Upper lobe of right lung (tissue), 1 donor: ENCODE data around the gene TAL1. TPM values are rescaled to one million over a fixed set of nuclear protein-coding genes. Genes with fewer than 3 reads are reported as not detected.
"Not testable (repeated sequence)": the region's sequence is repeated elsewhere in the genome, so short reads cannot be mapped to it uniquely, and the experiment has no call there.

Experiments used
- ATAC-seq: fragments of 200-7000 bp; cut with Tn5 transposase; one replicate; pipeline ENCODE4 v1.9.1; 2020; ENCODE audit warnings: mild to moderate bottlenecking, moderate library complexity
- DNase-seq: peaks from one replicate; pipeline ENCODE4 v3.0.0-alpha.2; 2020
- H3K27ac ChIP-seq: fragments of 200-600 bp; one replicate; pipeline ENCODE4 v1.8.0; 2022
- H3K27me3 ChIP-seq: fragments of 200-600 bp; one replicate; pipeline ENCODE4 v1.8.0; 2022; ENCODE audit warnings: mild to moderate bottlenecking
- H3K36me3 ChIP-seq: fragments of 200-600 bp; one replicate; pipeline ENCODE4 v1.8.0; 2022
- H3K4me1 ChIP-seq: fragments of 200-600 bp; one replicate; pipeline ENCODE4 v1.8.0; 2022
- H3K4me3 ChIP-seq: fragments of 200-600 bp; one replicate; pipeline ENCODE4 v1.8.0; 2022; ENCODE audit warnings: mild to moderate bottlenecking
- H3K9me3 ChIP-seq: fragments of 200-600 bp; one replicate; pipeline ENCODE4 v1.8.0; 2022
- intact Hi-C: fragments of 100-400 bp; cut with DNase I; formaldehyde crosslinking; loops from one replicate; pipeline ENCODE4 v1.11.0; 2022
- total RNA-seq: library from RNA; stranded (reverse); fragmentation: NEBNext Ultra II Directional; extraction: Animal tissue kit (Norgen Biotek cat#: 25700); gene quantifications from one replicate; pipeline ENCODE4 v1.2.1, GENCODE V29; 2021
- TF ChIP-seq, protein P1 (sequence below): fragments of 200-600 bp; IDR thresholded peaks from one replicate; pipeline ENCODE4 v1.8.0; 2022; ENCODE audit warnings: antibody characterized with exemption
- donor health status: DM: no; HTN: yes; CAD: no; lungs with severe emphysema.

The TAL1 gene
- total RNA-seq, 1 donor from 2014 or later = 18.3 TPM

DNA sequence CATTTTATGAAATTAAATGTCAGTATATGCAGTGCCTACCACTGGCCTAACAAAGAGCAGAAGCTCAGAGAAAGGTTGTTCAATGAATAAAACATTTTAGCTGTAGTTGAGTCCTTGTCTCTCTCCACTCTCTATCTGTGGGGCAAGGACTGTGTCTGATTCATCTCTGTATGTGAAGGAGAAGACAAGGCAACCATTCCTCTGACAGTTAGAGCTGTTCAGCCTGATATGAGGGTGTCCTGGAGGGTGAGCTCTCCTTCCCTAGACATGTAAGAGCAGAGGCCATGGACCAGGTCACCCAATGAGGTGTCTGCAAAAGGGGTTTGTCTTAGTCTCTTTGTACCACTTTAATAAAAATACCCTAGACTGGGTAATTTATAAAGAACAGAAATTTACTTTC is 37.7 kb downstream of the TAL1 start:
- Histone ChIP-seq H3K27me3 (no peaks in the 10 kb centered on the region), H3K27ac (no peak overlapping the region), H3K4me3 (no peak overlapping the region), H3K4me1 (peaks cover 35% of the 10 kb centered on the region), H3K36me3 (no peaks in the 10 kb centered on the region), H3K9me3 (no peaks in the 10 kb centered on the region)
- intact Hi-C loops = loop anchor here (10.0 kb wide), 1 partner anchor 70 kb away; no protein-coding TSS in a partner anchor
- ATAC-seq (no peak), DNase-seq (no peak)
- TF ChIP-seq, protein P1, sequence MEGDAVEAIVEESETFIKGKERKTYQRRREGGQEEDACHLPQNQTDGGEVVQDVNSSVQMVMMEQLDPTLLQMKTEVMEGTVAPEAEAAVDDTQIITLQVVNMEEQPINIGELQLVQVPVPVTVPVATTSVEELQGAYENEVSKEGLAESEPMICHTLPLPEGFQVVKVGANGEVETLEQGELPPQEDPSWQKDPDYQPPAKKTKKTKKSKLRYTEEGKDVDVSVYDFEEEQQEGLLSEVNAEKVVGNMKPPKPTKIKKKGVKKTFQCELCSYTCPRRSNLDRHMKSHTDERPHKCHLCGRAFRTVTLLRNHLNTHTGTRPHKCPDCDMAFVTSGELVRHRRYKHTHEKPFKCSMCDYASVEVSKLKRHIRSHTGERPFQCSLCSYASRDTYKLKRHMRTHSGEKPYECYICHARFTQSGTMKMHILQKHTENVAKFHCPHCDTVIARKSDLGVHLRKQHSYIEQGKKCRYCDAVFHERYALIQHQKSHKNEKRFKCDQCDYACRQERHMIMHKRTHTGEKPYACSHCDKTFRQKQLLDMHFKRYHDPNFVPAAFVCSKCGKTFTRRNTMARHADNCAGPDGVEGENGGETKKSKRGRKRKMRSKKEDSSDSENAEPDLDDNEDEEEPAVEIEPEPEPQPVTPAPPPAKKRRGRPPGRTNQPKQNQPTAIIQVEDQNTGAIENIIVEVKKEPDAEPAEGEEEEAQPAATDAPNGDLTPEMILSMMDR = no peak

DNA sequence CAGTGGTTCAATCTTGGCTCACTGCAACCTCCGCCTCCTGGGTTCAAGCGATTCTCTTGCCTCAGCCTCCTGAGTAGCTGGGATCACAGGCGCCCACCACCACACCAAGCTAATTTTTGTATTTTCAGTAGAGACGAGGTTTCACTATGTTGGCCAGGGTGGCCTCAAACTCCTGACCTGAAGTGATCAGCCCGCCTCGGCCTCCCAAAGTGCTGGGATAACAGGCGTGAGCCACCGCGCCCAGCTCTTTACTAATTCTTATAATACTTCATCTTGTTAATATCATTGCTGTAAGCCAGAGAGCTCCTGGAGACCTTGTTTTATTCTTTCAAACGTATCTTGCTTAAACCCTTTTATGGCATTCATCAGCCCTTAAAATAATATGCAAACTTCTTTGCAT is 38.5 kb downstream of the TAL1 start:
- not testable (repeated sequence) for H3K9me3 ChIP-seq, DNase-seq, ATAC-seq, H3K27me3 ChIP-seq, H3K4me3 ChIP-seq, H3K27ac ChIP-seq, H3K36me3 ChIP-seq
- peaks cover 35% of the 10 kb centered on the region for H3K4me1 ChIP-seq
- intact Hi-C loops = loop anchor here (10.0 kb wide), 1 partner anchor 71 kb away; no protein-coding TSS in a partner anchor

DNA sequence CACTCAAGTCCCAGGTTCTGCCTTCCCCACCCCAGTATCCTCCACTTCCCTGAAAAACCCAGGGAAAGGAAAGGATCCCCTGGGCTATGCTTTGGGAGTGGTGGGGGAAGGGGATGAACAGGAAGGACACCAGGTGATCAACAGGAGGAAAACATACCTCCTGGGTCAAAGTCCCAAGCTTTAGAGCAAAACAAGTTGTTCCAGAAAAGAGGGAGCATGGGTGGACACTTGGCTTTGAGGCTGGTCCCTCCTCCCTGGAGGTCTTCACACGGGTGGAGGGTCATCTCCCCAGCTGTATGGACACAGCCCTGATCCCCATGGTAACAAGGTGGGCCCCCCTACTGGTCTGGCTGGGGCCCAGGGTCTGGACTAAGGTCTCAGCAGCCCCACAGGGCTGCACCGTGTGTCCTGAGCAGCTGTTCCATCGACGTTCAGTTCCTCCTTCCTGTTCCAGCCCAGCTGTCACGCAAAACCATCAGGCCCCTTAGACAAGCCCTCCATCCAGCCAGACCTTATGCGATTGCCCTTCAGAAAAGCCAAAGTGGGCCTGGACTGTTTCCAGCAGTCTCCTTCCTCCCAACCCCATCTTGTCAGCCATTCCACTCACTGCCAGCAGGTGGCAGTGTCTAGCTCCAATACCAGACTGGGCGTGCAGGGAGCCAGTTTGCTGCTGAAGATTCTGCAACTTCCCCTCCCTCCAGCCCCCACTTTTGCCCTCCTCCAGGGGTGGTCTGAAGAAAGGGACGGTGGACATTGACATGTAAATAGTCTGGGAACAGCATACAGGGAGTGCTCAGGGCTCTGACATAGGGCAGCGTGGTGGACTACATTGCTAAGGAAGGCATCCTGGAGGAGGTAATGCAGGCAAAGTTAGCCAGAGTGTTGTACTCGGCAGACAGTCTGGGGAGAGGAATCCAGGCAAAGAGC is 39.3 kb downstream of the TAL1 start:
- peaks cover 35% of the 10 kb centered on the region for H3K4me1 ChIP-seq
- H3K4me3 ChIP-seq = no peak overlapping the region
- peak overlapping the region; percentile 42 for H3K27ac ChIP-seq
- no peaks in the 10 kb centered on the region for H3K27me3 ChIP-seq
- intact Hi-C loops = loop anchor here (10.0 kb wide), 1 partner anchor 72 kb away; no protein-coding TSS in a partner anchor
- TF ChIP-seq, protein P1 = peak; percentile 95
- ATAC-seq (peak; percentile 70), DNase-seq (peak; percentile 85)
- H3K36me3 ChIP-seq = no peaks in the 10 kb centered on the region
- no peaks in the 10 kb centered on the region for H3K9me3 ChIP-seq

DNA sequence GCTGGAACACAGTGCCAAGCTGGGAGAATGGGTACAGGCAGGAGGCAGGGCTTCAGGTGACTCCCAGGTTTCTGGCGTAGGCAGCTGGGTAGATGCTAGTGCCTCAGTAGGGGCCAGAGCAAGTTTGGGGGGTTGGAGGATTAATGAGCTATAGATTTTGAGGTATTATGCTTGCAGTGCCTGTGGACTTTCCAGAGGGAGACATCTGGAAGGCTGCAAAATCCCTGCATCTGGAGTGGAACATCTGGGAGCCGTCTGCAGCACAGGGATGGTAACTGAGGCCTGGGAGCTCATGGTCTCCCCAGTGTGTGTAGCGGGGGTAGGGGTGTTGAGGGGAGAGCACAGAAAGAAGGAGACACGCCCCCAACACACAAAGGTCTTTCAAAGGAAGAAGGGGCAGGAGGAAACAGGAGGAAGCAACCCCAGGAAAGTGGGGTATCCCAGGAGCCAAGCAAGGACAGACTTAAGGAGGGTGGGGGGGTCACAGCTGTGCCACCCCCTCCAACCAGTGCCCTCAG is 40.0 kb downstream of the TAL1 start:
- ATAC-seq (no peak), DNase-seq (no peak)
- TF ChIP-seq, protein P1 = no peak
- Histone ChIP-seq H3K27ac (peak overlapping the region; percentile 42), H3K27me3 (no peaks in the 10 kb centered on the region), H3K9me3 (no peaks in the 10 kb centered on the region), H3K4me3 (no peak overlapping the region), H3K36me3 (no peaks in the 10 kb centered on the region), H3K4me1 (peaks cover 35% of the 10 kb centered on the region)
- intact Hi-C loops = loop anchor here (10.0 kb wide), 1 partner anchor 73 kb away; no protein-coding TSS in a partner anchor

DNA sequence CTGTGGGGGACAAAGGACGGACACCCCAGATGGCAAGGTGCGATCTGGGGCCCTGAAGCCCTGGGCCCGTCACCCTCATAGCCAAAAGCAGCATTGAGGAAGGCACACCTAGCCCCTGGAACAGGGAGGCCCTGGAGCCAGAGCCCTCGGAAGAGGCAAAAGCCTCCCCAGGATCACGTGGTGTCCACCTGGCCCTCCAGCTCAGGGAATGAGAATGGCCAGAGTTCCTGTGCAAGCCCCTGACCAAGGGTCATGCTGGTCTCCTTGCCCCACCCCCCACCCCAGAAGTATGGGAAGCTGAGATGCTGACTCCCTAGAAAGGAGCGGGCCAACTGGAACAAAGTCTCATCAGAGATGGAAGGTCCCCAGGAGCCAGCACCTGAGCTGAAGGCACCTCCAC is 41.2 kb downstream of the TAL1 start:
- TF ChIP-seq, protein P1 = no peak
- Histone ChIP-seq H3K4me1 (peaks cover 35% of the 10 kb centered on the region), H3K27ac (peak overlapping the region; percentile 84), H3K36me3 (no peaks in the 10 kb centered on the region), H3K9me3 (no peaks in the 10 kb centered on the region), H3K27me3 (no peaks in the 10 kb centered on the region), H3K4me3 (no peak overlapping the region)
- ATAC-seq (no peak), DNase-seq (peak; percentile 50)
- intact Hi-C loops = loop anchor here (10.0 kb wide), 1 partner anchor 74 kb away; no protein-coding TSS in a partner anchor

DNA sequence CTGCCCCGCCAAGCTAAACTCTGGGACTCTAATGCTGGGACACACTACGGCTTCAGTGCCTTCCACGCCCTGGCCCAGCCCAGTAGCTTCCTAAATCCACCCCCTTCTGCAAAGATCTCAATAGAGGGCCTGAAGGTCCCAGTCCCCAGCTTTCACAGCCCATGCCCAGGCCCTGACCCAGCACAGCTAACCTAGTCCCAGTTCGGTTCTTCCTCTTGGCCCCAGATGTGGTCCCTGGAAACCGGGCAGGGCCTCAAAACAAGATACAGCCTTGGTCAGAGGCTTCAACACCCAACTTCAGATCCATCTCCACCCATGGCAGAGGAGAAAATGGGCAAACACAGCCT is 41.5 kb downstream of the TAL1 start:
- intact Hi-C loops = loop anchor here (10.0 kb wide), 1 partner anchor 74 kb away; no protein-coding TSS in a partner anchor
- H3K4me1 ChIP-seq = peaks cover 35% of the 10 kb centered on the region
- DNase-seq (no peak), ATAC-seq (no peak)
- no peak overlapping the region for H3K4me3 ChIP-seq
- no peaks in the 10 kb centered on the region for H3K9me3 ChIP-seq
- no peaks in the 10 kb centered on the region for H3K36me3 ChIP-seq
- H3K27me3 ChIP-seq = no peaks in the 10 kb centered on the region
- peak overlapping the region; percentile 84 for H3K27ac ChIP-seq
- TF ChIP-seq, protein P1 = no peak
